ENCODE measurements around the gene DLG2. TPM values are rescaled to one million over a fixed set of nuclear protein-coding genes. Genes with fewer than 3 reads are reported as not detected.

Gene DLG2
- total RNA-seq, 2 experiments from 2014 or later = 6.9 to 8.2 TPM

GRCh38 chr11:84799112-84799511 is 828.0 kb downstream of the DLG2 start:
- no peak overlapping the region for H3K4me3 ChIP-seq (ENCODE audit: low read depth, low read length, poor library complexity, severe bottlenecking)
- POLR2A ChIA-PET = interaction anchor here (0.6 to 1.0 kb wide), 3 partner anchors 26 to 380 kb away, joined by 3 read pairs; no protein-coding TSS in a partner anchor
- H3K9me2 ChIP-seq (ENCODE audit: insufficient read depth, low read length) = no peaks in the 10 kb centered on the region
- H3K79me2 ChIP-seq (ENCODE audit: insufficient read depth, low read depth, low read length) = no peaks in the 10 kb centered on the region
- H4K20me1 ChIP-seq (ENCODE audit: insufficient read depth, low read length) = no peaks in the 10 kb centered on the region
- no TSS peak for BruUV-seq (replicated peaks)
- no peak overlapping the region for H3K4me2 ChIP-seq (ENCODE audit: low read length)
- no peak for DNase-seq (ENCODE audit: low spot score)
- no peaks in the 10 kb centered on the region for H3K9me3 ChIP-seq (ENCODE audit: low read length)
- TF ChIP-seq CTCF (conservative IDR thresholded peaks at IDR 0.05; ENCODE audit: low read length) (no peak), EZH2phosphoT487 (IDR thresholded peaks at IDR 0.05; ENCODE audit: borderline replicate concordance, low read depth, low read length) (no peak)
- no peak overlapping the region for H3K27ac ChIP-seq (ENCODE audit: low read depth, low read length, poor library complexity, severe bottlenecking)
- H3K4me1 ChIP-seq (ENCODE audit: insufficient read depth, low read length, poor library complexity, severe bottlenecking) = no peaks in the 10 kb centered on the region
- intact Hi-C loops (cut with micrococcal nuclease; ENCODE audit: unreplicated experiment) = no loop called here
- no peak overlapping the region for H2AFZ ChIP-seq (ENCODE audit: low read length)
- CTCF ChIA-PET (ENCODE audit: unreplicated experiment) = no interaction called here
- no peaks in the 10 kb centered on the region for H3K36me3 ChIP-seq (ENCODE audit: insufficient read depth, low read length)

- Histone ChIP-seq H3K79me2 (ENCODE audit: insufficient read depth, low read depth, low read length) (no peaks in the 10 kb centered on the region), H3K9me2 (ENCODE audit: insufficient read depth, low read length) (no peaks in the 10 kb centered on the region), H3K36me3 (ENCODE audit: insufficient read depth, low read length) (no peaks in the 10 kb centered on the region), H3K4me1 (ENCODE audit: insufficient read depth, low read length, poor library complexity, severe bottlenecking) (no peaks in the 10 kb centered on the region), H3K4me2 (ENCODE audit: low read length) (no peak overlapping the region), H3K4me3 (ENCODE audit: low read depth, low read length, poor library complexity, severe bottlenecking) (no peak overlapping the region), H3K9me3 (ENCODE audit: low read length) (no peaks in the 10 kb centered on the region), H4K20me1 (ENCODE audit: insufficient read depth, low read length) (no peaks in the 10 kb centered on the region), H2AFZ (ENCODE audit: low read length) (no peak overlapping the region), H3K27ac (ENCODE audit: low read depth, low read length, poor library complexity, severe bottlenecking) (no peak overlapping the region)
- POLR2A ChIA-PET = no interaction called here
- no TSS peak for BruUV-seq (replicated peaks)
- CTCF ChIA-PET (ENCODE audit: unreplicated experiment) = no interaction called here
- no peak for TF ChIP-seq EZH2phosphoT487 (IDR thresholded peaks at IDR 0.05; ENCODE audit: borderline replicate concordance, low read depth, low read length)
- no peak for TF ChIP-seq CTCF (conservative IDR thresholded peaks at IDR 0.05; ENCODE audit: low read length)
- intact Hi-C loops (cut with micrococcal nuclease; ENCODE audit: unreplicated experiment) = no loop called here
- DNase-seq (ENCODE audit: low spot score) = no peak
Observed at GRCh38 chr11:84795698-84796097, 831.4 kb downstream of the DLG2 start.

- H3K27ac ChIP-seq (ENCODE audit: low read depth, low read length, poor library complexity, severe bottlenecking) = no peak overlapping the region
- POLR2A ChIA-PET = no interaction called here
- H4K20me1 ChIP-seq (ENCODE audit: insufficient read depth, low read length) = no peaks in the 10 kb centered on the region
- intact Hi-C loops (cut with micrococcal nuclease; ENCODE audit: unreplicated experiment) = no loop called here
- H3K36me3 ChIP-seq (ENCODE audit: insufficient read depth, low read length) = no peaks in the 10 kb centered on the region
- BruUV-seq (replicated peaks) = no TSS peak
- no peak overlapping the region for H3K4me2 ChIP-seq (ENCODE audit: low read length)
- H3K4me1 ChIP-seq (ENCODE audit: insufficient read depth, low read length, poor library complexity, severe bottlenecking) = no peaks in the 10 kb centered on the region
- no peaks in the 10 kb centered on the region for H3K9me3 ChIP-seq (ENCODE audit: low read length)
- H2AFZ ChIP-seq (ENCODE audit: low read length) = no peak overlapping the region
- no peak for TF ChIP-seq EZH2phosphoT487 (IDR thresholded peaks at IDR 0.05; ENCODE audit: borderline replicate concordance, low read depth, low read length)
- TF ChIP-seq CTCF (conservative IDR thresholded peaks at IDR 0.05; ENCODE audit: low read length) = no peak
- DNase-seq (ENCODE audit: low spot score) = no peak
- no peak overlapping the region for H3K4me3 ChIP-seq (ENCODE audit: low read depth, low read length, poor library complexity, severe bottlenecking)
- H3K79me2 ChIP-seq (ENCODE audit: insufficient read depth, low read depth, low read length) = no peaks in the 10 kb centered on the region
- CTCF ChIA-PET (ENCODE audit: unreplicated experiment) = no interaction called here
- no peaks in the 10 kb centered on the region for H3K9me2 ChIP-seq (ENCODE audit: insufficient read depth, low read length)
Observed at GRCh38 chr11:84794663-84795443, 832.3 kb downstream of the DLG2 start.
